Measurements from ENCODE around the gene TSPO.

DNA sequence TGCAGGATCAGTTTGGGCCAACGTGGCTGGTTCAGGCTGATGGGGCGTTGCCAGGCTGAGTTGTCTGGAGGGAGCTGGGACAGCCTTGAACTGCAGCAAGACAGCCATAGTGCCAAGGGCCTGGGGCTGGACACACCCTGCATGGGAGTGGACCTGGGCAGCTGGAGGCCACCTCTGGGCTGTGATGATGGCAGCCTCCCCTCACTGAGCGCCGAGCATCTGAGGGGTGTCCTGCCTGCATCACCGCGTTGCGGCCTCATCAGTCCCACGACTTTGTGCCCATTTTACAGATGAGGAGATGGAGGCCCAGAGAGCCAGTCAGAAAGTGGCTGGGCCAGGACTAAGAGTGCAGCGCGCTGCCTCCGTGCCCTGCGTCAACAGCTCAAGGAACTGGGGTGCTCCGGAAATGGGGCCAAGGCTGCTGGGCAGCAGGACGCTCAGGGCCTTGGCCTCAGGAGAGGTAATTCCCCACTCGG lies 590 bp upstream of the TSPO start:
- TF ChIP-seq, protein P1, sequence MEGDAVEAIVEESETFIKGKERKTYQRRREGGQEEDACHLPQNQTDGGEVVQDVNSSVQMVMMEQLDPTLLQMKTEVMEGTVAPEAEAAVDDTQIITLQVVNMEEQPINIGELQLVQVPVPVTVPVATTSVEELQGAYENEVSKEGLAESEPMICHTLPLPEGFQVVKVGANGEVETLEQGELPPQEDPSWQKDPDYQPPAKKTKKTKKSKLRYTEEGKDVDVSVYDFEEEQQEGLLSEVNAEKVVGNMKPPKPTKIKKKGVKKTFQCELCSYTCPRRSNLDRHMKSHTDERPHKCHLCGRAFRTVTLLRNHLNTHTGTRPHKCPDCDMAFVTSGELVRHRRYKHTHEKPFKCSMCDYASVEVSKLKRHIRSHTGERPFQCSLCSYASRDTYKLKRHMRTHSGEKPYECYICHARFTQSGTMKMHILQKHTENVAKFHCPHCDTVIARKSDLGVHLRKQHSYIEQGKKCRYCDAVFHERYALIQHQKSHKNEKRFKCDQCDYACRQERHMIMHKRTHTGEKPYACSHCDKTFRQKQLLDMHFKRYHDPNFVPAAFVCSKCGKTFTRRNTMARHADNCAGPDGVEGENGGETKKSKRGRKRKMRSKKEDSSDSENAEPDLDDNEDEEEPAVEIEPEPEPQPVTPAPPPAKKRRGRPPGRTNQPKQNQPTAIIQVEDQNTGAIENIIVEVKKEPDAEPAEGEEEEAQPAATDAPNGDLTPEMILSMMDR (IDR thresholded peaks at IDR 0.05) = no peak
- no peak for TF ChIP-seq EP300 (IDR thresholded peaks at IDR 0.05; ENCODE audit: low read depth)
